DOHH2 (cell line): ENCODE measurements around the gene PTPRN2.

Source experiments
- H3F3A ChIP-seq: fragments of 200-600 bp; sonication (generic), shearing (Covaris generic); 2 replicates; pipeline ENCODE4 v1.6.0; 2016; ENCODE audit warnings: antibody characterized with exemption, mild to moderate bottlenecking; ENCODE audit not compliant: control insufficient read depth, insufficient read depth
- H3K27ac ChIP-seq: fragments of 200-600 bp; sonication (generic); 2 replicates; pipeline ENCODE4 v1.5.1; 2014; ENCODE audit warnings: low read depth, mild to moderate bottlenecking, low read length, moderate library complexity
- H3K27me3 ChIP-seq: fragments of 200-600 bp; sonication (generic); 2 replicates; pipeline ENCODE4 v1.6.1; 2014; ENCODE audit warnings: mild to moderate bottlenecking, low read length, mixed read lengths; ENCODE audit not compliant: control insufficient read depth
- H3K36me3 ChIP-seq: fragments of 200-600 bp; sonication (generic); 2 replicates; pipeline ENCODE4 v1.6.1; 2014; ENCODE audit warnings: mild to moderate bottlenecking, low read length, moderate library complexity, mixed read lengths; ENCODE audit not compliant: control insufficient read depth
- H3K4me1 ChIP-seq: fragments of 200-600 bp; sonication (generic); 2 replicates; pipeline ENCODE4 v1.6.1; 2014; ENCODE audit warnings: mild to moderate bottlenecking, low read length, mixed read lengths; ENCODE audit not compliant: control insufficient read depth
- H3K4me2 ChIP-seq: fragments of 200-600 bp; sonication (generic); 2 replicates; pipeline ENCODE4 v1.6.0; 2014; ENCODE audit warnings: mild to moderate bottlenecking, low read length, moderate library complexity
- H3K4me3 ChIP-seq: fragments of 200-600 bp; sonication (generic); 2 replicates; pipeline ENCODE4 v1.5.1; 2014; ENCODE audit warnings: mild to moderate bottlenecking, low read length, mixed read lengths
- H3K79me2 ChIP-seq: fragments of 200-600 bp; sonication (generic); 2 replicates; pipeline ENCODE4 v1.6.1; 2014; ENCODE audit warnings: mild to moderate bottlenecking, low read length, mixed read lengths; ENCODE audit not compliant: control insufficient read depth
- H3K9me2 ChIP-seq: fragments of 200-600 bp; sonication (generic); replicated peaks from 2 replicates; pipeline ENCODE4 v1.6.1; 2014; ENCODE audit warnings: mild to moderate bottlenecking, low read length, mixed read lengths; ENCODE audit not compliant: control insufficient read depth
- H3K9me3 ChIP-seq: fragments of 200-600 bp; sonication (generic); 2 replicates; pipeline ENCODE4 v1.6.1; 2014; ENCODE audit warnings: antibody characterized with exemption, low read length, mixed read lengths; ENCODE audit not compliant: control insufficient read depth, insufficient read depth
- H4K20me1 ChIP-seq: fragments of 200-600 bp; sonication (generic); 2 replicates; pipeline ENCODE4 v1.6.0; 2014; ENCODE audit warnings: low read depth, mild to moderate bottlenecking, antibody characterized with exemption, low read length, moderate library complexity; ENCODE audit not compliant: control insufficient read depth, insufficient read depth
- EZH2phosphoT487 ChIP-seq: fragments of 200-600 bp; sonication (generic); IDR thresholded peaks from 2 replicates; pipeline ENCODE4 v1.6.1; 2017; ENCODE audit warnings: borderline replicate concordance, mild to moderate bottlenecking, antibody characterized with exemption, low read length, moderate library complexity, mixed read lengths
- TF ChIP-seq, protein P1 (sequence below): fragments of 200-600 bp; sonication (generic); IDR thresholded peaks from one replicate; pipeline ENCODE4 v1.5.1; 2014; ENCODE audit warnings: antibody characterized with exemption, mild to moderate bottlenecking, low read depth, low read length; ENCODE audit not compliant: poor library complexity, severe bottlenecking

Gene PTPRN2

DNA sequence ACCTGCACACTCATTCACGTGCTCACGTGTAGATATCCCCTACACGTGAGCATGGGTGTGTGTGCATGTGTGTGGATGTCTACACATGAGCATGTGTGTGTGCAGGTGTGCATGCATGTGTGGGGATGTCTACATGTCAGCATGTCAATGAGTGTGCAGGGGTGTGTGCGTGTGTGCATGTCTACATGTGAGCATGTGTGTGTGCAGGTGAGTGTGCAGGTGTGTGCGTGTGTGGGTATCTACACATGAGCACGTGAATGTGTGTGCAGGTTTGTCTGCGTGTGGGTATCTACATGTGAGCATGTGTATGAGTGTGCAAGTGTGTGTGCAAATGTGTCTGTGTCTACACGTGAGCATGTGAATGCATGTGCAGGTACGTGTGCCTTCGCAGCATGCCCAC lies 274.8 kb downstream of the PTPRN2 start:
- peaks cover 71% of the 10 kb centered on the region for H3K9me3 ChIP-seq
- no peaks in the 10 kb centered on the region for H3K4me1 ChIP-seq
- H3K4me2 ChIP-seq = no peak overlapping the region
- H3K27ac ChIP-seq = no peak overlapping the region
- H3K79me2 ChIP-seq = no peaks in the 10 kb centered on the region
- no peak for TF ChIP-seq EZH2phosphoT487
- TF ChIP-seq, protein P1, sequence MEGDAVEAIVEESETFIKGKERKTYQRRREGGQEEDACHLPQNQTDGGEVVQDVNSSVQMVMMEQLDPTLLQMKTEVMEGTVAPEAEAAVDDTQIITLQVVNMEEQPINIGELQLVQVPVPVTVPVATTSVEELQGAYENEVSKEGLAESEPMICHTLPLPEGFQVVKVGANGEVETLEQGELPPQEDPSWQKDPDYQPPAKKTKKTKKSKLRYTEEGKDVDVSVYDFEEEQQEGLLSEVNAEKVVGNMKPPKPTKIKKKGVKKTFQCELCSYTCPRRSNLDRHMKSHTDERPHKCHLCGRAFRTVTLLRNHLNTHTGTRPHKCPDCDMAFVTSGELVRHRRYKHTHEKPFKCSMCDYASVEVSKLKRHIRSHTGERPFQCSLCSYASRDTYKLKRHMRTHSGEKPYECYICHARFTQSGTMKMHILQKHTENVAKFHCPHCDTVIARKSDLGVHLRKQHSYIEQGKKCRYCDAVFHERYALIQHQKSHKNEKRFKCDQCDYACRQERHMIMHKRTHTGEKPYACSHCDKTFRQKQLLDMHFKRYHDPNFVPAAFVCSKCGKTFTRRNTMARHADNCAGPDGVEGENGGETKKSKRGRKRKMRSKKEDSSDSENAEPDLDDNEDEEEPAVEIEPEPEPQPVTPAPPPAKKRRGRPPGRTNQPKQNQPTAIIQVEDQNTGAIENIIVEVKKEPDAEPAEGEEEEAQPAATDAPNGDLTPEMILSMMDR = no peak
- no peaks in the 10 kb centered on the region for H3K27me3 ChIP-seq
- no peaks in the 10 kb centered on the region for H3K36me3 ChIP-seq
- no peak overlapping the region for H3K4me3 ChIP-seq
- no peaks in the 10 kb centered on the region for H4K20me1 ChIP-seq
- H3F3A ChIP-seq = 0 out of 2 replicates have a peak, but pooled peaks cover 3% of the 10 kb centered on the region
- no peaks in the 10 kb centered on the region for H3K9me2 ChIP-seq

DNA sequence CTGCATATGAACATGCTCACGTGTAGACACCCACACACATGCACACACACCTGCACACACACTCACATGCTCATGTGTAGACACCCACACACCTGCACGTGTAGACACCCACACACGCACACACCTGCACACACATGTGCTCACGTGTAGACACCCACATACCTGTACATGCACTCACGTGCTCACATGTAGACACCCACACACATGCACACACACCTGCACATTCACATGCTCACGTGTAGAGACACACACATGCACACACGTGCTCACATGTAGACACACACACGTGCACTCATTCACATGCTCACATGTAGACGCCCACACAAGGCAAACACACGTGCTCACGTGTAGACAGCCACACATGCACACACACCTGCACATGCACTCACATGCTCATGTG lies 275.8 kb downstream of the PTPRN2 start:
- Histone ChIP-seq H3K27me3 (no peaks in the 10 kb centered on the region), H3K79me2 (no peaks in the 10 kb centered on the region), H3K27ac (no peak overlapping the region), H3K36me3 (no peaks in the 10 kb centered on the region), H3K4me1 (no peaks in the 10 kb centered on the region), H3K9me3 (peaks cover 61% of the 10 kb centered on the region), H3K4me2 (no peak overlapping the region), H3K4me3 (no peak overlapping the region), H3K9me2 (no peaks in the 10 kb centered on the region), H3F3A (0 out of 2 replicates have a peak, but pooled peaks cover 3% of the 10 kb centered on the region), H4K20me1 (no peaks in the 10 kb centered on the region)
- TF ChIP-seq, protein P1 = no peak
- TF ChIP-seq EZH2phosphoT487 = no peak

DNA sequence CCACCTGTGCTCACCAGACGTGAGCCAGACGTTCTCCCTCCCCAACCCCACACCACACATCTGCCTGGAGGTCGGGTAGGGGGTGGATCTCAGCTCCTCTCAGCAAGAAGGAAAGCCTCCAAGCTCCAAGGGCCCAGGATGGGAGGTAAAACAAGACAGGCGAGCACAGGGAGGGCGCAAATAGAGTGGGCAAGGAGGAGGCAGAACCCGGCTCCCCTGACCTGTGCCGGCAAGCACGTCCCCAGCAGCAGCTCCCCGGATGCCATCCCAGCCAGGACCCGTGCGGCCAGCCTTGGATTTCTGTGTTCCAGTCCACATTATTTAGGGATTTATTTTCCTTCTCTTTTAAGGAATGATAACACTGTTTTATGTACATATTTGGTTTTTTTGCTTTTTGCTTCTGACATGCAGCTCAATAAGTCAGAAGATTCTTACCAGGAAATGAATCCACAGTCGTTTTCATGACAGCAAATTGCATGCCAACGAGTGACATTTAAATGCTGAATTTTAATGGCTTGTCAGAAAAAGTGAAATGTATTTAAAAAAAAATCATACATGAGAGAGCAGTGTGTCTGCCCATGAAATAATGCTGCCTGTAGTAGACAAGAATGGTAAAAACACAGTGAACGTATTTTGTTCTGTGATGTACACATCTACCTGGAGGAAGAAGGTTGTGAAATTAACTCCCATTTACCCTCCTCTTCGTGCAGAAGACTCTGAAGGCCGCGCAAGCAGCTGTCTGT lies 276.5 kb downstream of the PTPRN2 start:
- H3K9me2 ChIP-seq = no peaks in the 10 kb centered on the region
- no peaks in the 10 kb centered on the region for H3K4me1 ChIP-seq
- peaks cover 55% of the 10 kb centered on the region for H3K9me3 ChIP-seq
- no peaks in the 10 kb centered on the region for H3K79me2 ChIP-seq
- no peaks in the 10 kb centered on the region for H4K20me1 ChIP-seq
- H3K36me3 ChIP-seq = no peaks in the 10 kb centered on the region
- 0 out of 2 replicates have a peak, but pooled peaks cover 3% of the 10 kb centered on the region for H3F3A ChIP-seq
- no peak overlapping the region for H3K4me2 ChIP-seq
- H3K4me3 ChIP-seq = no peak overlapping the region
- no peaks in the 10 kb centered on the region for H3K27me3 ChIP-seq
- H3K27ac ChIP-seq = no peak overlapping the region
- TF ChIP-seq, protein P1 = no peak
- TF ChIP-seq EZH2phosphoT487 = no peak
